Inflammatory macrophage treated with lipopolysaccharide for 1 hour (primary cell): ENCODE data around the gene LRRC63.
"Not testable (repeated sequence)": the region's sequence is repeated elsewhere in the genome, so short reads cannot be mapped to it uniquely, and the experiment has no call there.

Experiments
- DNase-seq, 2 donors: peaks; one replicate each; pipeline ENCODE4 v3.0.0-alpha.2; 2020 to 2022

LRRC63 gene

GRCh38 chr13:46274094-46274698, 62.5 kb downstream of the LRRC63 start:
- no peak for DNase-seq

- peak in 1 of 2 donors; percentile 11 for DNase-seq
Measured at GRCh38 chr13:46278474-46278873, 66.7 kb downstream of the LRRC63 start.

GRCh38 chr13:46281779-46282178, 70.1 kb downstream of the LRRC63 start:
- no peak for DNase-seq

GRCh38 chr13:46283912-46284824, 72.4 kb downstream of the LRRC63 start:
- DNase-seq: not testable (repeated sequence)

GRCh38 chr13:46286972-46287371, 75.2 kb downstream of the LRRC63 start:
- no peak for DNase-seq

- DNase-seq: peak; percentile 61 to 91
Measured at GRCh38 chr13:46288570-46289259, 77.0 kb downstream of the LRRC63 start.

GRCh38 chr13:46289260-46289955, 77.7 kb downstream of the LRRC63 start:
- no peak for DNase-seq

- DNase-seq: peak; percentile 56 to 76
Measured at GRCh38 chr13:46290434-46290833, 78.7 kb downstream of the LRRC63 start.

- DNase-seq: peak in 1 of 2 donors; percentile 56
Measured at GRCh38 chr13:46293436-46293835, 81.7 kb downstream of the LRRC63 start.

- peak; percentile 74 to 84 for DNase-seq
Measured at GRCh38 chr13:46295491-46296114, 83.9 kb downstream of the LRRC63 start.

- peak; percentile 49 to 53 for DNase-seq
Measured at GRCh38 chr13:46296115-46296822, 84.5 kb downstream of the LRRC63 start.

- peak in 1 of 2 donors; percentile 58 for DNase-seq
Measured at GRCh38 chr13:46296921-46297320, 85.2 kb downstream of the LRRC63 start.

GRCh38 chr13:46297361-46297811, 85.7 kb downstream of the LRRC63 start:
- DNase-seq: no peak

GRCh38 chr13:46303742-46304385, 92.1 kb downstream of the LRRC63 start:
- peak; percentile 63 to 80 for DNase-seq

- DNase-seq: no peak
Measured at GRCh38 chr13:46304546-46304945, 92.8 kb downstream of the LRRC63 start.

- DNase-seq: peak in 1 of 2 donors; percentile 71
Measured at GRCh38 chr13:46307554-46307953, 95.8 kb downstream of the LRRC63 start.

GRCh38 chr13:46310066-46310465, 98.3 kb downstream of the LRRC63 start:
- DNase-seq: no peak

GRCh38 chr13:46311217-46311616, 99.5 kb downstream of the LRRC63 start:
- no peak for DNase-seq

GRCh38 chr13:46313024-46313423, 101.3 kb downstream of the LRRC63 start:
- DNase-seq: peak; percentile 55 to 56

- DNase-seq: peak in 1 of 2 donors; percentile 69
Measured at GRCh38 chr13:46313432-46314257, 101.9 kb downstream of the LRRC63 start.
